ENCODE data around the gene SIGLEC7.

DNA sequence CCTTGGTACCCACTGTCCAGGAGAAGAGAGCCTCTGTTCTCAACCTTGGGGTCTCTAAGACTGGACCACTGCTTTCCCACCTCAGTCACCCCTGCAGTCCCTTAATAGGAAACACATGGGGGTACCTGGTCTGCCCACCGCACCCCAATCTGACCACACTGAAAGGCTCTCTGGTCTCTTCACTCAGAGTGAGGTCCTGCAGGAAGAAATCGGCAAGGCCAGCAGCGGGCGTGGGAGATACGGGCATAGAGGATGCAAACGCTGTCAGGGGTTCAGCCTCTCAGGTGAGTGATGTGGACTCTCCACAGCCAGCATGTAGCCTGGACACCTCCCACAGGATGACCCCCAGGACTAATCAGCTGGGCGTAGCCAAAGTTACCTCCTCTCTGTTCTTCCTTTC lies 13.9 kb upstream of the SIGLEC7 start:
- no peak for TF ChIP-seq CTCF (IDR thresholded peaks at IDR 0.05; ENCODE audit: low read length)
- no peak for TF ChIP-seq EZH2 (IDR thresholded peaks at IDR 0.05; ENCODE audit: borderline replicate concordance, low read length)

Measured in OCI-LY1 (cell line).